DMS53 (cell line): ENCODE data around the gene CABP1.

Source experiments
- DNase-seq: peaks from one replicate; lab custom pipeline; 2025; lab: John Stamatoyannopoulos, UW

The CABP1 gene

DNA sequence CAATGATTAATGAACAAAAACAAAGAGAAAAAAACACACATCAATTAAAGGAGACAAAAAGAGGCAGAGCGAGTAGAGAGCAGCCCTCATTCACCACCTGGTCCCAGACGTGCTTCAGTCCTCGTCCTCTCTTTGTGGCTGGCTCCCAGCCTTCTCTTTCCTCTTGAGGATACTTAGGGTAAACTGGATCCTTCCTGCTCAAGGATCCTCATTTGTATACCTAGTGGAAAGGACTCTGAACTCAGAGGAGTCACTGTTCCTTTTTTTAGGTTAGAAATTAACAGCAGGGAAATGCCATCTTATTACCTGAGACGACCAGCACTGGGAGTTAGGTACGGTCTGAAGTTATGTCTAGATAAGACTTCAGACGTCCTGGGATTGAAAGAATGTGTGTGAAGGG is 56.2 kb downstream of the CABP1 start:
- no peak for DNase-seq

DNA sequence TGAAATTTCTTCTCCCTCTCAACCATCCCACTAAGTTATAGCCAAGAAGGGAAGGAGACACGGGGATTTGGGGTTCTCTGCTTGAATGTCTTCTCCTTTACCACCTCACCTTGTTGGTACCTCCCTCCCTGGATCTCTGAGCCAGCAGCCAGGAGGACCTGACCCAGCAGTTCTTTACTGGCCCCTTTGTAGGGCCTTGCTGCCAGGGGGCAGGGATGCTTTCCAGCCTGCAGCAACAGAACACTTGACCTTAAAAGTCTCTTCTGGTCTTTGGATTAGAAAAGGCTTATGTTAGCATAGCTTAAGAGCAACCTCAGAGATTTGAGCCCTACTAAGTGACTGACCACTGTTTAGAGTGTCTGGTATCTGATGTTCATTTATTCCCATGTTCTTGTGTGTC is 56.9 kb downstream of the CABP1 start:
- DNase-seq = no peak

DNA sequence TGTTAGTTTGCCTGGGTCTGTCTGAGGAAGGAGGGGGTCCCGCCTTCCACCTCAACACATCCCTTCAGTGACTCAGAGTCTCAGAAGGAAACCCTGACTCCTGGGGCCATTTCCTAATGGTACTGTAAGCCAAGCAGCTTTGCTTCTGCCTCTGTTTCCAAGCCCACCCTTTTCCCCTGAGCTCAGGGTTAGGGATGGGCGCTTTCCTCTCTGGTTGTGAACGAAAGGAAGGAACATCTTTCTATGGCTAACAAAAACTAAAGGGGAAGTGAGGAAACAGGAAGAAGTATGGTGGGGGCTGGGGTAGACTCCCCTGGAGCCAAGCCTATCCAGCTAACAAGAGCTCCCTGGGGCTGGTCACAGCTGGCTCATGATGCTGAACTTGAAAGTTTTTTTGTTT is 58.2 kb downstream of the CABP1 start:
- DNase-seq = no peak

DNA sequence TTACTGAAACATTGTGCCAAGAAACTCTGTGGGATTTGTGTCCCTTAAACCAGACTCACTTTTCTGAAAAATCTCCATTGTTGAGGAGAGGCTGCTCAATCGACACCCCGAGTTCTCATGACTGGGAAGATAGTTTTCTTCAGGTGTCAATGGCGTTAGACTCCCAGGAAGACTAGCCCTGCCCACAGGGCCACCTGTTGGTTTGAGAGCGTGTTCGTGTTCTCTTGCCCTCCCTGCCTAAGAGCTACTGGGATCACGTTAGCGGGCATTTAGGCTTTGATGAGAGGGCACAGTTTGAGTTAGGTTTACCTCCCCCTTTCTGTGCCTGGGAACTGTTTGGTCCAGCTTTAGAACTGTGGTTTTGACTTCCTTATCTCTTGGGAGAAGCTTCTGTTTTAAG is 59.1 kb downstream of the CABP1 start:
- DNase-seq = no peak

DNA sequence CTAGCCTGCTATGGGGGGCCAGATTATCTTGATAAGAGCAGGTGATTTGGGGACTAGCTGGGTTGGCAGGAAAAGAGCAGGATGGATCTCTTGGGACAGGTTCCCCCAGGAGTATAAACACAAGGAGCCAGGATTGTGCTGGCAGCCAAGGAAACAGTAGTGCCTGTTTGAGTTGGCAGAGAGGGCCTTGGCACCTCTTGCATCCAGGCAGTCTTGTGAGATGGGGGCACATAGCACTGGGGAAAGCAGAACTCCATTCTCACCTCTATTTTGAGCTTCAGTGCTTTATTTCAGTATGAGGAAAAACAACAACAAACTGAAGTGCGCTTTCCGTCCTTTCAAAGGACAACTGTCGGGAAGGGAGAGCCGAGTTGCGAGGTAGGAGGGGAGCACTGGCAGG is 60.5 kb downstream of the CABP1 start:
- no peak for DNase-seq

DNA sequence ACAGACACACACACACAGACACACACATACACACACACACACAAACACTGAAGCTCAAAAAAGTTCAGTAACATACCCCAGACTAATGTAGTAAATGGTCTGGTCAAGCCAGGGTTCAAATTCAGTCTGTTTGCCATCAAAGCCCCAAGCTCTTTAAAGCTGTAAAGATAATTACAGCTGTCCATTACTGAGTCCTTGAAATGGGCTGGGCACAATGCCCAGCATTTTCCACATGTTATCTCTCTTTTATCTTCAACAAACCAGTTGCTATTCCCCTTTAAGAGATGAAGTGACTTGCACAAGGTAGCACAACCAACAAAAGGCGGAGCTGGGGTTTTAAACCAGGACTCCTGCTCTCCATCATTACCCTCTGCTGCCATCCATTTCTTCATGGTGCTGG is 62.2 kb downstream of the CABP1 start:
- no peak for DNase-seq

DNA sequence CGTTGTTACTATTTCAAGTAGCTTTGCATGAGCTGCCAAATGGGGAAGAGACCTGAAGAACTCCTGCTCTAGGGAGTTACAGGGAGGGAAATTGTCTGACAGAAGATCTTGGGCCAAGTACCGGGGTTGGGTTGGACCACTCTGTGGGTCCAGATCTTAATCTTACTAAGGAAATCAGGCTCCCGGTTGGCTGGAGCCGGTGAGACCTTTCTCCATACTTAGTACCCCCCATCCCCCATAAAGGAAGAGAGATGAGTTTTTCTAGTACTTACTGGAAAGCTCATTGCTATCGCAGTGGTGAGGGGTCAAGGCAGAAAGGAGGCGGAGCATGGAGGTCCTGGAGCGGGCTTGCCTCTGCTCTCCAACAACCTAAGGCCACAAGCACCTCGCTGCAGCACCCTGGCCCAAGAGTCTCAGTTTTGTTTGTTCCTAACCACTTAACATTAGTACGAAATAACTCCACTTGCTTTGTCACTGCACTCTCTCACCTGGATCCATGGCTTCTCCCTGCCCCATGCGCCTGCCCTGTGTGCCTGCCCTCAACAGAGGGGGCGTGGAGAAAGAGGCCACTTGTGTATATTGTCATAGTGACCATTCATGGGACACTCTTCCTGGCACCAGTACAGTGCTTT is 63.0 kb downstream of the CABP1 start:
- no peak for DNase-seq

DNA sequence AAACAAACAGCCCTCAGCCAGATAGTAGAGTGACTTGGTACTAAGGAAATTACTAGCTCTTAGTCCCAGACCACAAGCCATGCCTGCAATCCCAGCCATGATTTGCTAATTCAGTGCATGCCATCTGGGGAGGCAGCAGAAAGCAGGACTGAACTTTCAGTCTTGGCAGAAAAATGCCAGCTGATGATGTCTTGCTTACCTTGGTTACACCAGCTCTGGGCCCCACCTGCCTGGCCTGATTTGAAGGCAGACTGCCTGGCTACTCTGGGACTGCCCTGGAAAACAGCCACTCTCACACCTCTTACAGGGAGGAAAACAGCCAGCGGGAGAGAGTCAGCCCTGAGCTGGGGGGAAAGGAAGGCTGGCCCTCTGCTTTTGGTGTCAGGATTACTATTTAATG is 65.2 kb downstream of the CABP1 start:
- DNase-seq = no peak

DNA sequence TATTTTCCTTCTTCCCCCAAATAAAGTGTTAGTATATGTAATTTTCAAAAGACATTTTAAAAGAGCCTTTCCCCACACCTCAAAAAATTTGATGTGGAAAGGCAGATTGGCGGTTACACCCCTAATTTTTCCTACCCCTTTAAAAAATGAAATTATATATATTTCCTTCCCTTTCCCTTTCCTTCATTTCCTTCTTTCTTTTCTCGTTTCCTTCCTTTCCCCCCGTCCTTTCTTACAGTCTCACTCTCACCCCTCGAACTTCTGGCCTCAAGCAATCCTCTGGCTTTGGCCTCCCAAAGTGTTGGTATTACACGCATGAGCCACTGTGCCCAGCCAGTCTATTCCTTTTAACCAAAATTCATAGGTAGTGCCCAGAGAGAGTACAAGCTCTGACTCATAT is 65.6 kb downstream of the CABP1 start:
- DNase-seq = peak; percentile 27

DNA sequence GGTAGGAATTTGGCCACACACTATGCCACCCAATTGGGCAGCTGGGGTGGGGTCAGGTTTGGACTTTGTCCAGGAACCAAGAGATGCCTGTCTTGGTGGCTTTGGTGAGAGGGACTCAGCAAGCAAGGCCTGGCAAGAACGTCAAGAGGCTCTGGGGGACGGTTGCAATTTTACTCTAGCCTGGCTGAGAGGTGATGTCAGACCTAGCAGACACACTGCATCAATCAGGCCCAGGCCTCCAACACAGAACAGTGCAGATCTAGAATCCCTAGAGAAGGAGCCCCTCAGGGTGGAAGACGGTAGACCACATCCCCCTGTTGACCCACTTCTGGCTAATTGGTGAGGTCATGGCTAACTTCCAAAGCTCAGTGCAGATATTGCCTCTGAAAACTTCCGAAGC is 68.2 kb downstream of the CABP1 start:
- DNase-seq = no peak

DNA sequence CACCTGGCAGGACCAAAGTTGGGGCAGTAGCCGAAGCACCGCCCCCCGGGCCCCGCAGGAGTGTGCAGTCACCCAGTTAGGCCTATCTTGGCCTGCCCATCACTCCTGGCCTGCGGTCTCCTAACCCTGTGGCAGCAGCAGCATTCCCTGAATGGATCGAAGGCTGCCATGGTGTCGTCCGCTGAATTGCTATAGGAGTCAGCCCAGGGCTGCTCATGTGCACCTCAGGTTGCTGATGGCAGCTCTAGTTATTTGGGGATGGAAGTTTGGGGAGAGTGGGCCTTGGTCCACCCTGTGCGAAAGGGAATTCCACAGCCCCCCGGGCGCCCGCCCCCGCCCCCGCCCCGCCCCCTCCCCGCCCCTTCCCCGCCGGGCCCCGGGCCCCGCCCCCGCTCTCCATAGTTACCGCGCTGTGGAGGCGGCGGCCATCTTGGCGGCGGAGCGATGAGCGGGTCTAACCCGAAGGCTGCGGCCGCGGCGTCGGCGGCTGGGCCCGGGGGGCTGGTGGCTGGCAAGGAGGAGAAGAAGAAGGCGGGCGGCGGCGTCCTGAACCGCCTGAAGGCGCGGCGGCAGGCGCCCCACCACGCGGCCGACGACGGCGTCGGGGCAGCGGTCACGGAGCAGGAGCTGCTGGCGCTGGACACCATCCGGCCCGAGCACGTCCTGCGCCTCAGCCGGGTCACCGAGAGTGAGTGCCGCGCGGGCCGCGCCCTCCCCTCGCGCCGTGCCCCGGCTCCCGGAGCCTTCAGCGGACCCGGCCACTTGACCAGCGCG is 69.8 kb downstream of the CABP1 start, which contains the start of gene UNC119B:
Gene UNC119B, plus strand, starts transcription at position 428 of the 774 bp plus-strand sequence. Its CDS starts 17 bp downstream, at position 445.
- peak; percentile 82 for DNase-seq

DNA sequence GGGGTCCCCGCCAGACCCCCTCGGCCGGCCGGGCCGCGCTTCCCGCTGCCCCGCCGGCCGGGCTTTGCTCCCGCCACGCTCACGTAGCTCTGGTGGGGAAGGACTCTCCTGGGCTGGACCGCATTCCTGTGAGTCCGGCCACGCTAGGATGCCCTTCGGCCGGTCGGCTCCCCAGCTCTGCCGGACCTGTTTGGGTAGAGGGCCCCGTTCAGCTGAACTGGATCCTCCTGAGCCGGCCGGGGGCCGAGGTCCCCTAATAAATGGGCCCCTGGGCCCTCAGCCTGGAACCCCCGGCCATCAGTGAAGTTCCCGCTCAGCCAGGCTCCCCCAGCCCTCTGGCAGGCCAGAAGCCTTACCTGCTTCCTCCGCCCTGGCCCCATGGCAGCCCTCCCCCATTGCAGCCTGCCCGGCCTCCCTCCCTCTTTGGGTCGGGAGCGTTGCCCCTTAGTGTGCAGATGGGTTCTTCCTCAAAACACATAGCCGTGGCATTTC is 70.4 kb downstream of the CABP1 start:
- peak; percentile 62 for DNase-seq

DNA sequence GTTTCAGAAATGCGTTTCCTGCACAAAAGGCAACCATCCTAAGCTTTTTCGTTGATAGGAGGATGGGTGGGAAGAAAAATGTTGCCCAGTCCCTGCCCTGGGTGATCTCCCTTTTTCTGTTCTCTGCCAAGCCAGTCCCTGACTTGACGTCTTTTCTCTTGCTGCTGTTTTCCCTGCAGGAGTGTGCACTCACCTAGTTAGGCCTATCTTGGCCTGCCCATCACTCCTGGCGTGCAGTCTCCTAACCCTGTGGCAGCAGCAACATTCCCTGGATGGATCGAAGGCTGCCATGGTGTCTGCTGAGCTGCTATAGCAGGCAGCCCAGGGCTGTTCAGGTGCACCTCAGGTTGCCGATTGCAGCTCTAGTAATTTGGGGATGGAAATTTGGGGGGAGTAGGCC is 71.0 kb downstream of the CABP1 start:
- peak; percentile 24 for DNase-seq

DNA sequence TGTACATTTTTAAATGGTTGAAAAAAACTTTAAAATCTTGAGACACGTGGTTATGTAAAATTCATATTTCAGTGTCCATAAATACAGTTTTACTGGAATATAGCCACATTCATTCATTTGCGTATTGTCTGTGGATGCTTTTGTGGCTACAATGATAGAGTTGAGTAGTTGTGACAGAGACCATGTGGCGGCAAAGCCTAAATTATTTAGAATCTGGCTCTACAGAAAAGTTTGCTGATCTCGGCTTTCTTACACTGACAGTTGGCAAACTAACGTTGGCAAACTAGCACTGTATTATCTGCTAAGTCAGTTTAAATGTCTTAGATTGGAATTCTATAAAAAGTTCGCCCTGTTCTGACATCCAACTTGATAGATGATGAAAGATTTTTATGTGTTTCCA is 72.2 kb downstream of the CABP1 start:
- DNase-seq = no peak

DNA sequence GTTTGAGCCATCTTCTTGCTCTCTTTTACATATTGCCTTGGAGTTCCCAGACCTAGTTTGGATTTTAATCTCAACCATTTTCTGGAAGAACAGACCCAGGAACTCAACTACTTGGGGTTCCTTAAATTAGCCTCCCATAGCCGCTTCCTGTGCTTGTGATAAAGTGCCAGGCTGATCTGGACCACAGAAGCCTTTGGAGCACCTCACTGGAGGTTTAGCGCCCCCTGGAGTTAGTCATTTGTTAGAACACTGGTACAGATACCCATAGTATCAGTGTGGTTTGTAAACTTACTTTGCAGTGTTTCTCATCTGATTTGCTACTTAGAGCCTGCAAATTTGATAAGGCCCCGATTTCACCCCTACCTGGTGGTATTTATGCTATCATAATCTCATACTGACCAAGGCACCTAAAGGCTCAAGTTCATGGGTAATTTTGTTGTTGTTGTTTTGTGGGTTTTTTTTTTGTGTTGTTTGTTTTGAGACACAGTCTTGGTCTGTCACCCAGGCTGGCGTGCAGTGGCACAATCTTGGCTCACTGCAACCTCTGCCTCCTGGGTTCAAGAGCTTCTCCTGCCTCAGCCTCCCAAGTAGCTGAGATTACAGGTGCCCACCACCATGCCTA is 73.5 kb downstream of the CABP1 start:
- peak; percentile 91 for DNase-seq
